Activated naive CD4-positive, alpha-beta T cell treated with anti-CD3 and anti-CD28 coated beads, Interleukin-2, amount 50 U/mL, for 72 hours (primary cell): Measurements from ENCODE around the gene SETD7. TPM values are rescaled to one million over a fixed set of nuclear protein-coding genes. Genes with fewer than 3 reads are reported as not detected.
A peak's percentile ranks its signal among the peaks of the same experiment; 100 is the strongest.
"Not testable (repeated sequence)": the region's sequence is repeated elsewhere in the genome, so short reads cannot be mapped to it uniquely, and the experiment has no call there.

ENCODE experiments used
- ATAC-seq, 2 donors: fragments of 150-1000 bp; cut with Tn5 transposase; 2 replicates each; pipeline ENCODE4 v1.10.0; 2021; ENCODE audit warnings: mild to moderate bottlenecking in 2 of 2, moderate library complexity in 2 of 2
- DNase-seq, 2 donors: peaks; one replicate each; pipeline ENCODE4 v3.0.0; 2021 to 2022; ENCODE audit warnings: low spot score in 2 of 2
- H3K27ac Mint-ChIP-seq, 2 donors: one replicate each; pipeline ENCODE4 v1.8.0; 2022; ENCODE audit warnings: mild to moderate bottlenecking in 2 of 2, mixed read lengths in 2 of 2
- H3K36me3 Mint-ChIP-seq, 2 donors: one replicate each; pipeline ENCODE4 v1.8.0; 2022; ENCODE audit warnings: mixed read lengths in 2 of 2
- H3K9me3 Mint-ChIP-seq, 2 donors: one replicate each; pipeline ENCODE4 v1.8.0; 2022; ENCODE audit warnings: mixed read lengths in 2 of 2
- total RNA-seq, 2 donors: library from RNA; stranded (reverse); gene quantifications; one replicate each; pipeline ENCODE4 v1.2.3, GENCODE V29; 2022

SETD7 gene
- total RNA-seq, 2 donors from 2014 or later: 8.8 to 15.6 TPM

GRCh38 chr4:139470295-139470694 lies 85.7 kb downstream of the SETD7 start:
- H3K27ac Mint-ChIP-seq: peak overlapping the region in 1 of 2 donors; percentile 63
- H3K36me3 Mint-ChIP-seq: peaks cover 39 to 54% of the 10 kb centered on the region in 2 donors
- peaks cover 11 to 27% of the 10 kb centered on the region in 2 donors for H3K9me3 Mint-ChIP-seq
- no peak for DNase-seq
- ATAC-seq: no peak

- DNase-seq (no peak), ATAC-seq (no peak)
- peaks cover 39 to 54% of the 10 kb centered on the region in 2 donors for H3K36me3 Mint-ChIP-seq
- peaks cover 11 to 27% of the 10 kb centered on the region in 2 donors for H3K9me3 Mint-ChIP-seq
- H3K27ac Mint-ChIP-seq: peak overlapping the region in 1 of 2 donors; percentile 63
Observed at GRCh38 chr4:139469869-139470268, 86.2 kb downstream of the SETD7 start.

GRCh38 chr4:139469216-139469615 lies 86.8 kb downstream of the SETD7 start:
- DNase-seq: no peak
- ATAC-seq: no peak
- Mint-ChIP-seq H3K27ac (no peak overlapping the region), H3K9me3 (peaks cover 11 to 27% of the 10 kb centered on the region in 2 donors), H3K36me3 (peaks cover 39 to 57% of the 10 kb centered on the region in 2 donors)

GRCh38 chr4:139468756-139469155 lies 87.3 kb downstream of the SETD7 start:
- peaks cover 11 to 27% of the 10 kb centered on the region in 2 donors for H3K9me3 Mint-ChIP-seq
- H3K27ac Mint-ChIP-seq, ATAC-seq, DNase-seq: not testable (repeated sequence)
- H3K36me3 Mint-ChIP-seq: peaks cover 43 to 62% of the 10 kb centered on the region in 2 donors

GRCh38 chr4:139465922-139466321 lies 90.1 kb downstream of the SETD7 start:
- Mint-ChIP-seq H3K36me3 (peaks cover 32 to 42% of the 10 kb centered on the region in 2 donors), H3K9me3 (peaks cover 11 to 27% of the 10 kb centered on the region in 2 donors), H3K27ac (no peak overlapping the region)
- ATAC-seq: no peak
- DNase-seq: no peak

GRCh38 chr4:139464512-139464911 lies 91.5 kb downstream of the SETD7 start:
- not testable (repeated sequence) for H3K27ac Mint-ChIP-seq, DNase-seq, ATAC-seq
- Mint-ChIP-seq H3K36me3 (peaks cover 20 to 32% of the 10 kb centered on the region in 2 donors), H3K9me3 (peaks cover 7 to 18% of the 10 kb centered on the region in 2 donors)

GRCh38 chr4:139461022-139461628 lies 94.9 kb downstream of the SETD7 start:
- no peak overlapping the region for H3K27ac Mint-ChIP-seq

GRCh38 chr4:139460565-139460964 lies 95.5 kb downstream of the SETD7 start:
- DNase-seq (no peak), ATAC-seq (no peak)
- no peaks in the 10 kb centered on the region for H3K9me3 Mint-ChIP-seq
- H3K36me3 Mint-ChIP-seq: peaks cover 5 to 12% of the 10 kb centered on the region in 2 donors
- H3K27ac Mint-ChIP-seq: no peak overlapping the region

More at GRCh38 chr4:139461022-139461628, 94.9 kb downstream of the SETD7 start:
- H3K36me3 Mint-ChIP-seq: peaks cover 5 to 12% of the 10 kb centered on the region in 2 donors
- DNase-seq (no peak), ATAC-seq (no peak)
- H3K9me3 Mint-ChIP-seq: no peaks in the 10 kb centered on the region

GRCh38 chr4:139458999-139459398 lies 97.0 kb downstream of the SETD7 start:
- Mint-ChIP-seq H3K36me3 (peaks cover 13% of the 10 kb centered on the region in 2 donors), H3K9me3 (no peaks in the 10 kb centered on the region), H3K27ac (no peak overlapping the region)
- ATAC-seq (no peak), DNase-seq (no peak)

GRCh38 chr4:139458543-139458942 lies 97.5 kb downstream of the SETD7 start:
- DNase-seq: no peak
- no peaks in the 10 kb centered on the region for H3K9me3 Mint-ChIP-seq
- no peak for ATAC-seq
- peaks cover 8 to 11% of the 10 kb centered on the region in 2 donors for H3K36me3 Mint-ChIP-seq
- H3K27ac Mint-ChIP-seq: no peak overlapping the region

- ATAC-seq (no peak), DNase-seq (no peak)
- Mint-ChIP-seq H3K9me3 (no peaks in the 10 kb centered on the region), H3K27ac (no peak overlapping the region), H3K36me3 (peaks cover 6 to 21% of the 10 kb centered on the region in 2 donors)
Observed at GRCh38 chr4:139457318-139457717, 98.7 kb downstream of the SETD7 start.

GRCh38 chr4:139455126-139455538 lies 100.9 kb downstream of the SETD7 start:
- no peaks in the 10 kb centered on the region for H3K9me3 Mint-ChIP-seq
- ATAC-seq (no peak), DNase-seq (no peak)
- H3K36me3 Mint-ChIP-seq: peaks cover 6 to 21% of the 10 kb centered on the region in 2 donors
- peak overlapping the region in 1 of 2 donors; percentile 94 for H3K27ac Mint-ChIP-seq

GRCh38 chr4:139454111-139455045 lies 101.6 kb downstream of the SETD7 start, which contains the start of gene RAB33B:
TSS of gene RAB33B (plus strand) at chr4:139454121. CDS start at chr4:139454196, 75 bp downstream.
- H3K9me3 Mint-ChIP-seq: no peaks in the 10 kb centered on the region
- H3K27ac Mint-ChIP-seq: peak within 1 kb of the TSS; percentile 94 to 98
- DNase-seq (no peak), ATAC-seq (peak; percentile 3 to 6)
- H3K36me3 Mint-ChIP-seq: peaks cover 6 to 21% of the 10 kb centered on the region in 2 donors

GRCh38 chr4:139453371-139454110 lies 102.5 kb downstream of the SETD7 start:
- DNase-seq (peak; percentile 94 to 98), ATAC-seq (peak; percentile 91)
- Mint-ChIP-seq H3K27ac (peak overlapping the region; percentile 94 to 98), H3K36me3 (peaks cover 6 to 21% of the 10 kb centered on the region in 2 donors), H3K9me3 (no peaks in the 10 kb centered on the region)

- Mint-ChIP-seq H3K36me3 (peaks cover 6 to 21% of the 10 kb centered on the region in 2 donors), H3K27ac (peak overlapping the region; percentile 94 to 98), H3K9me3 (no peaks in the 10 kb centered on the region)
- DNase-seq (peak in 1 of 2 donors; percentile 69), ATAC-seq (peak; percentile 44 to 52)
Observed at GRCh38 chr4:139453041-139453370, 103.0 kb downstream of the SETD7 start.

- DNase-seq (no peak), ATAC-seq (no peak)
- H3K36me3 Mint-ChIP-seq: peaks cover 6 to 21% of the 10 kb centered on the region in 2 donors
- H3K27ac Mint-ChIP-seq: no peak overlapping the region
- no peaks in the 10 kb centered on the region for H3K9me3 Mint-ChIP-seq
Observed at GRCh38 chr4:139451997-139452396, 104.0 kb downstream of the SETD7 start.
